HG03103 (cell line): ENCODE measurements around the gene KRTAP10-9.
"Not testable (repeated sequence)": the region's sequence is repeated elsewhere in the genome, so short reads cannot be mapped to it uniquely, and the experiment has no call there.

Experiments used
- ATAC-seq: cut with Tn5 transposase; IDR thresholded peaks from one replicate; pipeline ENCODE4 v1.9.1; 2021; ENCODE audit warnings: low read depth; ENCODE audit not compliant: unreplicated experiment

Gene KRTAP10-9

GRCh38 chr21:44594406-44594916 lies 32.4 kb upstream of the KRTAP10-9 start:
- no peak for ATAC-seq

- ATAC-seq, result no peak
Observed at GRCh38 chr21:44595524-44595923, 31.4 kb upstream of the KRTAP10-9 start.

GRCh38 chr21:44596068-44596725 lies 30.7 kb upstream of the KRTAP10-9 start:
- ATAC-seq, result no peak

- ATAC-seq, result no peak
Observed at GRCh38 chr21:44598061-44598460, 28.8 kb upstream of the KRTAP10-9 start.

GRCh38 chr21:44599264-44600029 lies 27.4 kb upstream of the KRTAP10-9 start:
- ATAC-seq, result no peak

- not testable (repeated sequence) for ATAC-seq
Observed at GRCh38 chr21:44600118-44600978, 26.5 kb upstream of the KRTAP10-9 start, which contains the start of gene KRTAP10-7. Gene KRTAP10-7, plus strand, starts transcription at chr21:44600597. Its CDS starts 25 bp downstream, at chr21:44600622.

- ATAC-seq, result not testable (repeated sequence)
Observed at GRCh38 chr21:44601091-44601490, 25.8 kb upstream of the KRTAP10-9 start.

- ATAC-seq, result no peak
Observed at GRCh38 chr21:44601596-44602462, 25.1 kb upstream of the KRTAP10-9 start.

- no peak for ATAC-seq
Observed at GRCh38 chr21:44602463-44602850, 24.4 kb upstream of the KRTAP10-9 start.

GRCh38 chr21:44603109-44603875 lies 23.6 kb upstream of the KRTAP10-9 start:
- ATAC-seq, result no peak

- ATAC-seq, result no peak
Observed at GRCh38 chr21:44603911-44604310, 23.0 kb upstream of the KRTAP10-9 start.

GRCh38 chr21:44606495-44606894 lies 20.4 kb upstream of the KRTAP10-9 start:
- no peak for ATAC-seq

- ATAC-seq, result no peak
Observed at GRCh38 chr21:44609193-44609592, 17.7 kb upstream of the KRTAP10-9 start.

GRCh38 chr21:44610157-44610843 lies 16.6 kb upstream of the KRTAP10-9 start:
- not testable (repeated sequence) for ATAC-seq

- no peak for ATAC-seq
Observed at GRCh38 chr21:44611551-44611950, 15.3 kb upstream of the KRTAP10-9 start.

- no peak for ATAC-seq
Observed at GRCh38 chr21:44612029-44612486, 14.8 kb upstream of the KRTAP10-9 start, which contains the start of gene KRTAP10-8. Gene KRTAP10-8, plus strand, starts transcription at chr21:44612079. Its CDS starts 22 bp downstream, at chr21:44612101.

GRCh38 chr21:44612669-44613229 lies 14.1 kb upstream of the KRTAP10-9 start:
- ATAC-seq, result no peak
